ENCODE results near the gene KIF18B. TPM values are rescaled to one million over a fixed set of nuclear protein-coding genes. Genes with fewer than 3 reads are reported as not detected.

Gene KIF18B
- total RNA-seq, 1 donor from 2014 or later: 0.39 TPM

GRCh38 chr17:44919411-44919810 lies 28.2 kb downstream of the KIF18B start:
- no peak for DNase-seq (ENCODE audit: low spot score)

GRCh38 chr17:44918006-44918405 lies 29.6 kb downstream of the KIF18B start:
- no peak for DNase-seq (ENCODE audit: low spot score)

GRCh38 chr17:44917456-44917855 lies 30.1 kb downstream of the KIF18B start:
- DNase-seq (ENCODE audit: low spot score): no peak

GRCh38 chr17:44916781-44917241 lies 30.8 kb downstream of the KIF18B start:
- peak; percentile 64 for DNase-seq (ENCODE audit: low spot score)

GRCh38 chr17:44915862-44916780 lies 31.5 kb downstream of the KIF18B start:
- no peak for DNase-seq (ENCODE audit: low spot score)

GRCh38 chr17:44915321-44915726 lies 32.2 kb downstream of the KIF18B start, which contains the start of gene GFAP:
Gene GFAP, minus strand, starts transcription at chr17:44915500. Its CDS starts 14 bp downstream, at chr17:44915486.
- DNase-seq (ENCODE audit: low spot score): no peak

GRCh38 chr17:44914698-44915271 lies 32.8 kb downstream of the KIF18B start:
- no peak for DNase-seq (ENCODE audit: low spot score)

- DNase-seq (ENCODE audit: low spot score): no peak
These were observed 33.4 kb downstream of the KIF18B start for GRCh38 chr17:44914148-44914547.

GRCh38 chr17:44913676-44914075 lies 33.9 kb downstream of the KIF18B start:
- no peak for DNase-seq (ENCODE audit: low spot score)

GRCh38 chr17:44912763-44913544 lies 34.6 kb downstream of the KIF18B start:
- DNase-seq (ENCODE audit: low spot score): no peak

- peak; percentile 68 for DNase-seq (ENCODE audit: low spot score)
These were observed 36.2 kb downstream of the KIF18B start for GRCh38 chr17:44911133-44912001.

GRCh38 chr17:44910231-44911106 lies 37.1 kb downstream of the KIF18B start:
- DNase-seq (ENCODE audit: low spot score): no peak

GRCh38 chr17:44909681-44910144 lies 37.9 kb downstream of the KIF18B start:
- DNase-seq (ENCODE audit: low spot score): no peak

GRCh38 chr17:44908761-44909326 lies 38.7 kb downstream of the KIF18B start:
- DNase-seq (ENCODE audit: low spot score): no peak

GRCh38 chr17:44907729-44908470 lies 39.7 kb downstream of the KIF18B start:
- no peak for DNase-seq (ENCODE audit: low spot score)

- DNase-seq (ENCODE audit: low spot score): no peak
These were observed 40.5 kb downstream of the KIF18B start for GRCh38 chr17:44906763-44907728.

GRCh38 chr17:44906010-44906646 lies 41.4 kb downstream of the KIF18B start:
- DNase-seq (ENCODE audit: low spot score): no peak

All from ureter (tissue), 1 donor.